Testis (tissue), 2 donors: ENCODE data around the gene SLC30A10.

Experiments used
- POLR2A ChIP-seq: fragments of 450-650 bp; IDR thresholded peaks from one replicate; pipeline ENCODE4 v1.6.1; 2017; ENCODE audit warnings: antibody characterized with exemption, mild to moderate bottlenecking, moderate library complexity
- TF ChIP-seq, protein P1 (sequence below), 3 experiments: fragments of 450-650 bp in 2 of 3; fragments of 200-600 bp in 1 of 3; sonication (generic) in 1 of 3; IDR thresholded peaks; one replicate each; pipeline ENCODE4 v1.5.1; 2016 to 2019; ENCODE audit warnings: antibody characterized with exemption in 3 of 3, mild to moderate bottlenecking in 2 of 3, moderate library complexity in 1 of 3

- TF ChIP-seq, protein P1, sequence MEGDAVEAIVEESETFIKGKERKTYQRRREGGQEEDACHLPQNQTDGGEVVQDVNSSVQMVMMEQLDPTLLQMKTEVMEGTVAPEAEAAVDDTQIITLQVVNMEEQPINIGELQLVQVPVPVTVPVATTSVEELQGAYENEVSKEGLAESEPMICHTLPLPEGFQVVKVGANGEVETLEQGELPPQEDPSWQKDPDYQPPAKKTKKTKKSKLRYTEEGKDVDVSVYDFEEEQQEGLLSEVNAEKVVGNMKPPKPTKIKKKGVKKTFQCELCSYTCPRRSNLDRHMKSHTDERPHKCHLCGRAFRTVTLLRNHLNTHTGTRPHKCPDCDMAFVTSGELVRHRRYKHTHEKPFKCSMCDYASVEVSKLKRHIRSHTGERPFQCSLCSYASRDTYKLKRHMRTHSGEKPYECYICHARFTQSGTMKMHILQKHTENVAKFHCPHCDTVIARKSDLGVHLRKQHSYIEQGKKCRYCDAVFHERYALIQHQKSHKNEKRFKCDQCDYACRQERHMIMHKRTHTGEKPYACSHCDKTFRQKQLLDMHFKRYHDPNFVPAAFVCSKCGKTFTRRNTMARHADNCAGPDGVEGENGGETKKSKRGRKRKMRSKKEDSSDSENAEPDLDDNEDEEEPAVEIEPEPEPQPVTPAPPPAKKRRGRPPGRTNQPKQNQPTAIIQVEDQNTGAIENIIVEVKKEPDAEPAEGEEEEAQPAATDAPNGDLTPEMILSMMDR (IDR thresholded peaks at IDR 0.05): no peak
- no peak for TF ChIP-seq POLR2A
Measured at GRCh38 chr1:219973213-219973612, 44.9 kb upstream of the SLC30A10 start.
